Activated CD8-positive, alpha-beta T cell treated with anti-CD3 and anti-CD28 coated beads, Interleukin-2, amount 10 ng/mL, durations not matched to agents 7 days and 5 days (primary cell): Measurements from ENCODE around the gene SSH2. TPM values are rescaled to one million over a fixed set of nuclear protein-coding genes. Genes with fewer than 3 reads are reported as not detected.

Experiments
- ATAC-seq: fragments of 150-1000 bp; cut with Tn5 transposase; one replicate; pipeline ENCODE4 v1.10.0; 2021; ENCODE audit warnings: moderate library complexity
- CTCF ChIA-PET: fragments of 350-600 bp; sonication (Branson Sonifier 250); formaldehyde crosslinking; loops from one replicate; lab custom pipeline; 2021; ENCODE audit warnings: antibody characterized with exemption; lab: Charles Lee
- POLR2A ChIA-PET: fragments of 350-600 bp; sonication (Branson Sonifier 250); formaldehyde crosslinking; loops from one replicate; lab custom pipeline; 2021; ENCODE audit warnings: antibody characterized with exemption; lab: Charles Lee
- DNase-seq: peaks from one replicate; pipeline ENCODE4 v3.0.0-alpha.2; 2020
- H3K27ac Mint-ChIP-seq: one replicate; pipeline ENCODE4 v1.8.0; 2021; ENCODE audit warnings: mild to moderate bottlenecking, mixed read lengths
- H3K27me3 Mint-ChIP-seq: one replicate; pipeline ENCODE4 v1.8.0; 2021; ENCODE audit warnings: low read depth, mixed read lengths
- H3K36me3 Mint-ChIP-seq: one replicate; pipeline ENCODE4 v1.8.0; 2021; ENCODE audit warnings: low read depth, mixed read lengths
- H3K4me1 Mint-ChIP-seq: one replicate; pipeline ENCODE4 v1.8.0; 2021; ENCODE audit warnings: low read depth, mixed read lengths
- H3K4me3 Mint-ChIP-seq: one replicate; pipeline ENCODE4 v1.8.0; 2021; ENCODE audit warnings: mild to moderate bottlenecking, mixed read lengths
- H3K9me3 Mint-ChIP-seq: one replicate; pipeline ENCODE4 v1.8.0; 2022; ENCODE audit warnings: mixed read lengths; ENCODE audit not compliant: insufficient read depth
- total RNA-seq, 2 experiments: library from RNA; stranded (reverse); gene quantifications; one replicate each; pipeline ENCODE4 v1.2.3, GENCODE V29; 2021

The SSH2 gene
- total RNA-seq, 2 experiments from 2014 or later, result 73.5 to 79.6 TPM

GRCh38 chr17:29621751-29622194 is 308.3 kb downstream of the SSH2 start:
- no peaks in the 10 kb centered on the region for H3K9me3 Mint-ChIP-seq
- H3K27me3 Mint-ChIP-seq, result peaks cover 3% of the 10 kb centered on the region
- peaks cover 68% of the 10 kb centered on the region for H3K4me1 Mint-ChIP-seq
- CTCF ChIA-PET, result interaction anchor here (0.9 to 3.9 kb wide), 4 partner anchors 8 to 309 kb away, joined by 3 to 19 read pairs (median 6); no protein-coding TSS in a partner anchor
- no peak for DNase-seq
- peaks cover 16% of the 10 kb centered on the region for H3K36me3 Mint-ChIP-seq
- POLR2A ChIA-PET, result no interaction called here
- H3K27ac Mint-ChIP-seq, result no peak overlapping the region
- peak overlapping the region; percentile 78 for H3K4me3 Mint-ChIP-seq
- no peak for ATAC-seq

- DNase-seq (no peak), ATAC-seq (no peak)
- Mint-ChIP-seq H3K27ac (no peak overlapping the region), H3K27me3 (peaks cover 3% of the 10 kb centered on the region), H3K4me1 (peaks cover 76% of the 10 kb centered on the region), H3K36me3 (peaks cover 10% of the 10 kb centered on the region), H3K9me3 (no peaks in the 10 kb centered on the region), H3K4me3 (peak overlapping the region; percentile 15)
- POLR2A ChIA-PET, result interaction anchor here (0.6 to 0.9 kb wide), 2 partner anchors 52 to 750 kb away, joined by 3 to 4 read pairs; no protein-coding TSS in a partner anchor
- CTCF ChIA-PET, result interaction anchor here (0.9 to 3.9 kb wide), 4 partner anchors 18 to 310 kb away, joined by 3 to 19 read pairs (median 4); no protein-coding TSS in a partner anchor
Observed at GRCh38 chr17:29620779-29621500, 309.1 kb downstream of the SSH2 start.

- ChIA-PET POLR2A (interaction anchor here (0.9 kb wide), 2 partner anchors 9 to 51 kb away, joined by 3 read pairs; no protein-coding TSS in a partner anchor), CTCF (interaction anchor here (1.5 to 7.7 kb wide), 3 partner anchors 19 to 159 kb away, joined by 6 to 99 read pairs (median 19); partner anchors contain the start of genes ABHD15 and TP53I13)
- Mint-ChIP-seq H3K36me3 (peaks cover 3% of the 10 kb centered on the region), H3K27ac (no peak overlapping the region), H3K4me1 (peaks cover 74% of the 10 kb centered on the region), H3K4me3 (no peak overlapping the region), H3K27me3 (peaks cover 3% of the 10 kb centered on the region), H3K9me3 (no peaks in the 10 kb centered on the region)
- DNase-seq (no peak), ATAC-seq (no peak)
Observed at GRCh38 chr17:29620271-29620670, 309.8 kb downstream of the SSH2 start.

GRCh38 chr17:29619251-29619650 is 310.8 kb downstream of the SSH2 start:
- CTCF ChIA-PET, result interaction anchor here (0.9 to 7.7 kb wide), 7 partner anchors 22 to 474 kb away, joined by 5 to 110 read pairs (median 33); partner anchors contain the start of genes ABHD15 and TP53I13
- no peak overlapping the region for H3K4me3 Mint-ChIP-seq
- POLR2A ChIA-PET, result interaction anchor here (3.3 kb wide), 1 partner anchor 312 kb away, joined by 20 read pairs; the partner anchor contains the start of gene SSH2
- H3K4me1 Mint-ChIP-seq, result peaks cover 74% of the 10 kb centered on the region
- ATAC-seq, result no peak
- peaks cover 3% of the 10 kb centered on the region for H3K27me3 Mint-ChIP-seq
- no peaks in the 10 kb centered on the region for H3K36me3 Mint-ChIP-seq
- H3K9me3 Mint-ChIP-seq, result no peaks in the 10 kb centered on the region
- H3K27ac Mint-ChIP-seq, result no peak overlapping the region
- no peak for DNase-seq

GRCh38 chr17:29618272-29619065 is 311.6 kb downstream of the SSH2 start:
- H3K27ac Mint-ChIP-seq, result no peak overlapping the region
- ChIA-PET POLR2A (interaction anchor here (0.6 to 4.6 kb wide), 13 partner anchors 9 to 763 kb away, joined by 3 to 26 read pairs (median 5); partner anchors contain the start of genes ABHD15, ANKRD13B, SSH2 and TP53I13), CTCF (interaction anchor here (0.8 to 7.7 kb wide), 37 partner anchors 8 to 486 kb away, joined by 3 to 110 read pairs (median 9); partner anchors contain the start of genes ABHD15, ANKRD13B, SSH2 and TP53I13)

GRCh38 chr17:29617481-29618271 is 312.4 kb downstream of the SSH2 start:
- no peaks in the 10 kb centered on the region for H3K9me3 Mint-ChIP-seq
- peak overlapping the region; percentile 94 for H3K27ac Mint-ChIP-seq
- peaks cover 67% of the 10 kb centered on the region for H3K4me1 Mint-ChIP-seq
- CTCF ChIA-PET, result interaction anchor here (0.6 to 7.7 kb wide), 59 partner anchors 9 to 500 kb away, joined by 3 to 110 read pairs (median 6); partner anchors contain the start of genes ABHD15, ANKRD13B, SSH2 and TP53I13
- peak overlapping the region; percentile 81 for H3K4me3 Mint-ChIP-seq
- POLR2A ChIA-PET, result interaction anchor here (0.6 to 4.6 kb wide), 19 partner anchors 10 to 764 kb away, joined by 3 to 26 read pairs (median 5); partner anchors contain the start of genes ABHD15, ANKRD13B, SSH2 and TP53I13
- DNase-seq (peak; percentile 93), ATAC-seq (peak; percentile 43)
- peaks cover 3% of the 10 kb centered on the region for H3K27me3 Mint-ChIP-seq
- no peaks in the 10 kb centered on the region for H3K36me3 Mint-ChIP-seq

More at GRCh38 chr17:29618272-29619065, 311.6 kb downstream of the SSH2 start:
- no peak for ATAC-seq
- H3K36me3 Mint-ChIP-seq, result no peaks in the 10 kb centered on the region
- DNase-seq, result no peak
- H3K4me1 Mint-ChIP-seq, result peaks cover 74% of the 10 kb centered on the region
- H3K4me3 Mint-ChIP-seq, result peak overlapping the region; percentile 81
- no peaks in the 10 kb centered on the region for H3K9me3 Mint-ChIP-seq
- H3K27me3 Mint-ChIP-seq, result peaks cover 3% of the 10 kb centered on the region

- Mint-ChIP-seq H3K9me3 (no peaks in the 10 kb centered on the region), H3K36me3 (no peaks in the 10 kb centered on the region), H3K4me1 (peaks cover 64% of the 10 kb centered on the region), H3K27ac (peak overlapping the region; percentile 94), H3K27me3 (peaks cover 3% of the 10 kb centered on the region), H3K4me3 (peak overlapping the region; percentile 81)
- DNase-seq (peak; percentile 95), ATAC-seq (peak; percentile 65)
- ChIA-PET CTCF (interaction anchor here (0.6 to 7.7 kb wide), 52 partner anchors 8 to 500 kb away, joined by 3 to 110 read pairs (median 8); partner anchors contain the start of genes ABHD15, ANKRD13B, SSH2 and TP53I13), POLR2A (interaction anchor here (0.6 to 4.6 kb wide), 21 partner anchors 8 to 974 kb away, joined by 3 to 26 read pairs (median 5); partner anchors contain the start of genes ABHD15, ANKRD13B, SSH2 and TP53I13)
Observed at GRCh38 chr17:29617125-29617480, 312.9 kb downstream of the SSH2 start.

GRCh38 chr17:29616300-29617048 is 313.6 kb downstream of the SSH2 start:
- POLR2A ChIA-PET, result interaction anchor here (0.6 to 4.6 kb wide), 18 partner anchors 9 to 975 kb away, joined by 3 to 26 read pairs (median 5); partner anchors contain the start of genes ABHD15, ANKRD13B, SSH2 and TP53I13
- H3K4me1 Mint-ChIP-seq, result peaks cover 59% of the 10 kb centered on the region
- H3K27me3 Mint-ChIP-seq, result no peaks in the 10 kb centered on the region
- CTCF ChIA-PET, result interaction anchor here (0.6 to 7.7 kb wide), 43 partner anchors 10 to 501 kb away, joined by 3 to 110 read pairs (median 9); partner anchors contain the start of genes ABHD15, ANKRD13B, SSH2 and TP53I13
- H3K36me3 Mint-ChIP-seq, result no peaks in the 10 kb centered on the region
- no peak for DNase-seq
- H3K27ac Mint-ChIP-seq, result peak overlapping the region; percentile 97
- H3K4me3 Mint-ChIP-seq, result peak overlapping the region; percentile 81
- no peaks in the 10 kb centered on the region for H3K9me3 Mint-ChIP-seq
- ATAC-seq, result no peak

- peak overlapping the region; percentile 81 for H3K4me3 Mint-ChIP-seq
- H3K4me1 Mint-ChIP-seq, result peaks cover 56% of the 10 kb centered on the region
- peak overlapping the region; percentile 97 for H3K27ac Mint-ChIP-seq
- H3K36me3 Mint-ChIP-seq, result no peaks in the 10 kb centered on the region
- no peaks in the 10 kb centered on the region for H3K9me3 Mint-ChIP-seq
- DNase-seq (peak; percentile 89), ATAC-seq (peak; percentile 63)
- no peaks in the 10 kb centered on the region for H3K27me3 Mint-ChIP-seq
- ChIA-PET POLR2A (interaction anchor here (0.9 to 4.6 kb wide), 10 partner anchors 18 to 321 kb away, joined by 3 to 26 read pairs (median 6); partner anchors contain the start of genes ABHD15, SSH2, TAOK1 and TP53I13), CTCF (interaction anchor here (0.8 to 7.7 kb wide), 21 partner anchors 7 to 477 kb away, joined by 3 to 110 read pairs (median 12); partner anchors contain the start of genes ABHD15, ANKRD13B, CORO6 and SSH2)
Observed at GRCh38 chr17:29615492-29616299, 314.3 kb downstream of the SSH2 start.
